Endothelial cell of umbilical vein (primary cell): ENCODE results near the gene ZNF526. TPM values are rescaled to one million over a fixed set of nuclear protein-coding genes. Genes with fewer than 3 reads are reported as not detected.

Experiments
- BruUV-seq: library from RNA; stranded (reverse); fragments of 400-500 nt; replicated peaks from 2 replicates; lab custom pipeline; 2021; lab: Mats Ljungman, UMichigan
- CTCF ChIA-PET: fragments of 300-600, 350-600 bp; sonication (Branson Sonifier 250); formaldehyde crosslinking; loops from one replicate; lab custom pipeline; 2021; ENCODE audit warnings: antibody characterized with exemption, inconsistent platforms; lab: Charles Lee
- POLR2A ChIA-PET: fragments of 300-600, 350-600 bp; sonication (Branson Sonifier 250); formaldehyde crosslinking; loops from one replicate; lab custom pipeline; 2021; ENCODE audit warnings: antibody characterized with exemption, inconsistent platforms; lab: Charles Lee
- DNase-seq: peaks from one replicate; pipeline ENCODE4 v3.0.0-alpha.2; 2011; ENCODE audit warnings: low read depth, low spot score
- FAIRE-seq: peaks from 2 replicates; lab custom pipeline; 2011; peaks lifted over from hg19 to GRCh38; lab: Jason Lieb, UNC
- H2AFZ ChIP-seq: 2 replicates; pipeline ENCODE4 v1.6.0; 2012; ENCODE audit warnings: low read depth, low read length, control low read depth, inconsistent platforms
- H3K27ac ChIP-seq: 2 replicates; pipeline ENCODE4 v1.5.1; 2011; ENCODE audit warnings: low read depth, mild to moderate bottlenecking, control low read depth, low read length, moderate library complexity; ENCODE audit not compliant: insufficient read depth
- H3K27me3 ChIP-seq, 2 experiments: 2 replicates each; pipeline versions ENCODE4 v1.6.0 to v1.6.1; 2011; ENCODE audit warnings: low read length in 2 of 2, mixed read lengths in 1 of 2; ENCODE audit not compliant: control insufficient read depth in 2 of 2, insufficient read depth in 2 of 2
- H3K36me3 ChIP-seq, 2 experiments: 2 replicates in 1 of 2; 3 replicates in 1 of 2; pipeline ENCODE4 v1.5.1; 2011; ENCODE audit warnings: low read length in 2 of 2, mild to moderate bottlenecking in 1 of 2, moderate library complexity in 1 of 2; ENCODE audit not compliant: control insufficient read depth in 2 of 2, insufficient read depth in 2 of 2; ENCODE audit errors: extremely low read depth in 1 of 2
- H3K4me1 ChIP-seq: 3 replicates; pipeline ENCODE4 v1.5.1; 2011; ENCODE audit warnings: mild to moderate bottlenecking, low read length; ENCODE audit not compliant: control insufficient read depth, insufficient read depth; ENCODE audit errors: extremely low read depth
- H3K4me2 ChIP-seq: 2 replicates; pipeline ENCODE4 v1.6.1; 2011; ENCODE audit warnings: low read length, control low read depth, mixed read lengths; ENCODE audit not compliant: insufficient read depth
- H3K4me3 ChIP-seq, 3 experiments: fragments of 200-600 bp in 1 of 3; sonication (generic), shearing (Covaris generic) in 1 of 3; replicated peaks in 1 of 3; 2 replicates each; pipeline ENCODE4 v1.5.1; 2011 to 2016; ENCODE audit warnings: control low read depth in 3 of 3, low read length in 3 of 3, mild to moderate bottlenecking in 2 of 3, inconsistent platforms in 1 of 3, low read depth in 1 of 3, moderate library complexity in 1 of 3; ENCODE audit not compliant: insufficient read depth in 1 of 3
- H3K79me2 ChIP-seq: 2 replicates; pipeline ENCODE4 v1.6.0; 2012; ENCODE audit warnings: low read length, inconsistent platforms; ENCODE audit not compliant: control insufficient read depth, insufficient read depth
- H3K9ac ChIP-seq: replicated peaks from 2 replicates; pipeline ENCODE3; 2011; ENCODE audit warnings: low read length, control low read depth; ENCODE audit not compliant: insufficient read depth; ENCODE audit errors: extremely low read depth
- H3K9me1 ChIP-seq: replicated peaks from 3 replicates; pipeline ENCODE4 v1.6.0; 2011; ENCODE audit warnings: mild to moderate bottlenecking, low read length; ENCODE audit not compliant: control insufficient read depth, insufficient read depth; ENCODE audit errors: extremely low read depth
- H3K9me3 ChIP-seq: replicated peaks from 2 replicates; pipeline ENCODE4 v1.5.1; 2012; ENCODE audit warnings: low read length, inconsistent platforms; ENCODE audit not compliant: control insufficient read depth, insufficient read depth
- H4K20me1 ChIP-seq: replicated peaks from 2 replicates; pipeline ENCODE3; 2011; ENCODE audit warnings: mild to moderate bottlenecking, low read length; ENCODE audit not compliant: control insufficient read depth, insufficient read depth; ENCODE audit errors: extremely low read depth
- CTCF ChIP-seq, 2 donors: IDR thresholded peaks; 1 replicate in 1 of 2; 2 replicates in 1 of 2; pipeline ENCODE4 v1.5.1; 2011; ENCODE audit warnings: low read length in 2 of 2, mild to moderate bottlenecking in 2 of 2, moderate library complexity in 2 of 2, control low read depth in 1 of 2, inconsistent platforms in 1 of 2, low read depth in 1 of 2; ENCODE audit not compliant: insufficient read depth in 1 of 2; ENCODE audit errors: extremely low read depth in 1 of 2
- EZH2 ChIP-seq: IDR thresholded peaks from 2 replicates; pipeline ENCODE4 v1.6.1; 2012; ENCODE audit warnings: borderline replicate concordance, low read depth, mild to moderate bottlenecking, moderate library complexity, low read length, inconsistent platforms; ENCODE audit not compliant: severe bottlenecking
- FOS ChIP-seq: IDR thresholded peaks from 2 replicates; pipeline ENCODE4 v1.6.1; 2011; ENCODE audit warnings: mild to moderate bottlenecking, low read length, moderate library complexity, borderline replicate concordance; ENCODE audit not compliant: insufficient read depth
- GATA2 ChIP-seq: IDR thresholded peaks from 2 replicates; pipeline ENCODE4 v1.7.0; 2011; ENCODE audit warnings: low read depth, mild to moderate bottlenecking, moderate library complexity, mixed read lengths, low read length; ENCODE audit not compliant: insufficient read length, insufficient read depth
- JUN ChIP-seq: IDR thresholded peaks from 2 replicates; pipeline ENCODE4 v1.6.1; 2011; ENCODE audit warnings: borderline replicate concordance, low read depth; ENCODE audit not compliant: insufficient read length, insufficient read depth
- MAX ChIP-seq: IDR thresholded peaks from 2 replicates; pipeline ENCODE4 v1.6.1; 2011; ENCODE audit not compliant: insufficient read depth, insufficient read length
- MYC ChIP-seq: IDR thresholded peaks from one replicate; pipeline ENCODE4 v1.6.1; 2011; ENCODE audit warnings: mild to moderate bottlenecking, low read depth, low read length
- POLR2A ChIP-seq: IDR thresholded peaks from 2 replicates; pipeline ENCODE4 v1.6.1; 2012; ENCODE audit warnings: low read depth, mild to moderate bottlenecking, control low read depth, low read length
- POLR2AphosphoS5 ChIP-seq: IDR thresholded peaks from 2 replicates; pipeline ENCODE4 v1.6.1; 2012; ENCODE audit warnings: low read depth, mild to moderate bottlenecking, control low read depth, low read length, moderate library complexity; ENCODE audit not compliant: insufficient read depth
- dilution Hi-C: fragments of 300-500 bp; cut with MboI; formaldehyde crosslinking; loops from one replicate; pipeline ENCODE4 v1.15.0; 2019; ENCODE audit warnings: low sequenced_read_pairs; ENCODE audit not compliant: extremely low pct_ligation_motif_present
- intact Hi-C: fragments of 100-400 bp; cut with micrococcal nuclease; formaldehyde crosslinking; loops from one replicate; pipeline ENCODE4 v1.10.0; 2022
- polyA plus RNA-seq, 4 experiments: library from polyadenylated mRNA; depleted of rRNA in 3 of 4; stranded (reverse) in 3 of 4; unstranded in 1 of 4; fragments of >200 nt; gene quantifications; 2 replicates each; pipeline versions ENCODE4 v1.2.1 to v1.2.3, GENCODE V29; 2011 to 2012; ENCODE audit warnings: missing spikeins in 1 of 4
- total RNA-seq: library from RNA; stranded (reverse); gene quantifications from 2 replicates; pipeline ENCODE4 v1.2.3, GENCODE V29; 2021

Gene ZNF526
- total and polyA plus RNA-seq, 2 donors (not counting 3 experiments of a cell fraction or from before 2014, with no cell fraction given), result 6.5 to 13.3 TPM

GRCh38 chr19:42249149-42249750, 29.1 kb downstream of the ZNF526 start:
- peaks cover 46% of the 10 kb centered on the region for H3K79me2 ChIP-seq
- POLR2A ChIA-PET, result interaction anchor here (1.1 kb wide), 1 partner anchor 33 kb away, joined by 3 read pairs; no protein-coding TSS in a partner anchor
- DNase-seq (no peak), FAIRE-seq (no peak)
- H3K4me3 ChIP-seq, result no peak overlapping the region
- BruUV-seq, result TSS peak; percentile 1
- H3K9me1 ChIP-seq, result no peaks in the 10 kb centered on the region
- no peaks in the 10 kb centered on the region for H3K27me3 ChIP-seq
- H3K9me3 ChIP-seq, result no peaks in the 10 kb centered on the region
- dilution Hi-C loops (no loop called here), intact Hi-C loops (no loop called here)
- TF ChIP-seq CTCF (IDR thresholded peaks at IDR 0.05; ENCODE audit: extremely low read depth in 1 of 2, insufficient read depth in 1 of 2, low read depth in 1 of 2, low read length in 2 of 2) (no peak), POLR2AphosphoS5 (no peak), EZH2 (no peak), GATA2 (no peak), MAX (no peak), POLR2A (no peak), JUN (no peak), MYC (no peak), FOS (no peak)
- no peak overlapping the region for H2AFZ ChIP-seq
- no peaks in the 10 kb centered on the region for H4K20me1 ChIP-seq
- H3K27ac ChIP-seq, result no peak overlapping the region
- H3K4me1 ChIP-seq, result peaks cover 40% of the 10 kb centered on the region
- H3K9ac ChIP-seq, result no peak overlapping the region
- CTCF ChIA-PET, result interaction anchor here (11.8 kb wide), 1 partner anchor 30 kb away, joined by 365 read pairs; no protein-coding TSS in a partner anchor
- H3K4me2 ChIP-seq, result no peak overlapping the region
- H3K36me3 ChIP-seq, result peaks cover 7 to 27% of the 10 kb centered on the region in 2 experiments
